Measurements from ENCODE around the gene GPX6. TPM values are rescaled to one million over a fixed set of nuclear protein-coding genes. Genes with fewer than 3 reads are reported as not detected.
A peak's percentile ranks its signal among the peaks of the same experiment; 100 is the strongest.

GPX6 gene
- total and polyA plus RNA-seq, 2 of the 13 experiments (the other 11 are each of a cell fraction or from before 2014, with no cell fraction given): not detected

GRCh38 chr6:28563430-28564095, 48.0 kb upstream of the GPX6 start:
- CTCF ChIA-PET (ENCODE audit: low intra/inter-chr PET ratio, low total read pairs): no interaction called here
- no peak overlapping the region for H3K4me3 ChIP-seq (replicated peaks in 1 of 3; ENCODE audit: insufficient read depth in 1 of 3, low read depth in 2 of 3, low read length in 3 of 3)
- H3K4me2 ChIP-seq (ENCODE audit: low read depth, low read length): no peak overlapping the region
- FAIRE-seq: no peak
- no peak overlapping the region for H3K9ac ChIP-seq (ENCODE audit: insufficient read depth, low read depth, low read length)
- peaks cover 22% of the 10 kb centered on the region for H3K9me3 ChIP-seq (ENCODE audit: low read length)
- no peak for DNase-seq (ENCODE audit: low spot score)
- intact Hi-C loops (cut with micrococcal nuclease; ENCODE audit: unreplicated experiment): no loop called here
- no TSS peak for BruUV-seq (replicated peaks)
- no peak for ATAC-seq
- no peak overlapping the region for H3K27ac ChIP-seq (ENCODE audit: extremely low read length, insufficient read depth, low read length)
- 5% methylated on average over 3 of the region's 3 CpGs for WGBS (ENCODE audit: low lambda C conversion rate)
- no peaks in the 10 kb centered on the region for H4K20me1 ChIP-seq (ENCODE audit: insufficient read depth, low read length)
- POLR2A ChIA-PET: no interaction called here
- no peaks in the 10 kb centered on the region for H3K27me3 ChIP-seq (ENCODE audit: control insufficient read depth in 1 of 2, insufficient read depth in 2 of 2, low read length in 2 of 2)
- in situ Hi-C loops (cut with HindIII; ENCODE audit: extremely low pct_ligation_motif_present, low pct_unique_long_range_greater_than_20kb): no loop called here
- no peaks in the 10 kb centered on the region for H3K36me3 ChIP-seq (replicated peaks in 1 of 2; ENCODE audit: control insufficient read depth in 1 of 2, insufficient read depth in 2 of 2, low read length in 2 of 2)
- peaks cover 20% of the 10 kb centered on the region for H3K4me1 ChIP-seq (ENCODE audit: insufficient read depth, low read length)
- H3K79me2 ChIP-seq (ENCODE audit: insufficient read depth, low read length): no peaks in the 10 kb centered on the region
- H2AFZ ChIP-seq (ENCODE audit: low read length): no peak overlapping the region
- TF ChIP-seq, protein P1, sequence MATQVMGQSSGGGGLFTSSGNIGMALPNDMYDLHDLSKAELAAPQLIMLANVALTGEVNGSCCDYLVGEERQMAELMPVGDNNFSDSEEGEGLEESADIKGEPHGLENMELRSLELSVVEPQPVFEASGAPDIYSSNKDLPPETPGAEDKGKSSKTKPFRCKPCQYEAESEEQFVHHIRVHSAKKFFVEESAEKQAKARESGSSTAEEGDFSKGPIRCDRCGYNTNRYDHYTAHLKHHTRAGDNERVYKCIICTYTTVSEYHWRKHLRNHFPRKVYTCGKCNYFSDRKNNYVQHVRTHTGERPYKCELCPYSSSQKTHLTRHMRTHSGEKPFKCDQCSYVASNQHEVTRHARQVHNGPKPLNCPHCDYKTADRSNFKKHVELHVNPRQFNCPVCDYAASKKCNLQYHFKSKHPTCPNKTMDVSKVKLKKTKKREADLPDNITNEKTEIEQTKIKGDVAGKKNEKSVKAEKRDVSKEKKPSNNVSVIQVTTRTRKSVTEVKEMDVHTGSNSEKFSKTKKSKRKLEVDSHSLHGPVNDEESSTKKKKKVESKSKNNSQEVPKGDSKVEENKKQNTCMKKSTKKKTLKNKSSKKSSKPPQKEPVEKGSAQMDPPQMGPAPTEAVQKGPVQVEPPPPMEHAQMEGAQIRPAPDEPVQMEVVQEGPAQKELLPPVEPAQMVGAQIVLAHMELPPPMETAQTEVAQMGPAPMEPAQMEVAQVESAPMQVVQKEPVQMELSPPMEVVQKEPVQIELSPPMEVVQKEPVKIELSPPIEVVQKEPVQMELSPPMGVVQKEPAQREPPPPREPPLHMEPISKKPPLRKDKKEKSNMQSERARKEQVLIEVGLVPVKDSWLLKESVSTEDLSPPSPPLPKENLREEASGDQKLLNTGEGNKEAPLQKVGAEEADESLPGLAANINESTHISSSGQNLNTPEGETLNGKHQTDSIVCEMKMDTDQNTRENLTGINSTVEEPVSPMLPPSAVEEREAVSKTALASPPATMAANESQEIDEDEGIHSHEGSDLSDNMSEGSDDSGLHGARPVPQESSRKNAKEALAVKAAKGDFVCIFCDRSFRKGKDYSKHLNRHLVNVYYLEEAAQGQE (IDR thresholded peaks at IDR 0.05; ENCODE audit: borderline replicate concordance in 1 of 2, low read depth in 1 of 2, low read length in 2 of 2): no peak
- TF ChIP-seq ZNF460 (CRISPR knock-in tag; IDR thresholded peaks at IDR 0.05; ENCODE audit: borderline replicate concordance): no peak
- TF ChIP-seq KDM5A (IDR thresholded peaks at IDR 0.05; ENCODE audit: borderline replicate concordance, low read length): no peak
- 0 out of 2 replicates have a peak, but pooled peaks have one; percentile 10 for TF ChIP-seq GATAD2A (CRISPR knock-in tag; IDR thresholded peaks at IDR 0.05)
- TF ChIP-seq, protein P2, sequence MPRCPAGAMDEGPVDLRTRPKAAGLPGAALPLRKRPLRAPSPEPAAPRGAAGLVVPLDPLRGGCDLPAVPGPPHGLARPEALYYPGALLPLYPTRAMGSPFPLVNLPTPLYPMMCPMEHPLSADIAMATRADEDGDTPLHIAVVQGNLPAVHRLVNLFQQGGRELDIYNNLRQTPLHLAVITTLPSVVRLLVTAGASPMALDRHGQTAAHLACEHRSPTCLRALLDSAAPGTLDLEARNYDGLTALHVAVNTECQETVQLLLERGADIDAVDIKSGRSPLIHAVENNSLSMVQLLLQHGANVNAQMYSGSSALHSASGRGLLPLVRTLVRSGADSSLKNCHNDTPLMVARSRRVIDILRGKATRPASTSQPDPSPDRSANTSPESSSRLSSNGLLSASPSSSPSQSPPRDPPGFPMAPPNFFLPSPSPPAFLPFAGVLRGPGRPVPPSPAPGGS (CRISPR knock-in tag; IDR thresholded peaks at IDR 0.05): no peak
- TF ChIP-seq ZNF382 (CRISPR knock-in tag; IDR thresholded peaks at IDR 0.05; ENCODE audit: borderline replicate concordance): no peak
- TF ChIP-seq, protein P3, sequence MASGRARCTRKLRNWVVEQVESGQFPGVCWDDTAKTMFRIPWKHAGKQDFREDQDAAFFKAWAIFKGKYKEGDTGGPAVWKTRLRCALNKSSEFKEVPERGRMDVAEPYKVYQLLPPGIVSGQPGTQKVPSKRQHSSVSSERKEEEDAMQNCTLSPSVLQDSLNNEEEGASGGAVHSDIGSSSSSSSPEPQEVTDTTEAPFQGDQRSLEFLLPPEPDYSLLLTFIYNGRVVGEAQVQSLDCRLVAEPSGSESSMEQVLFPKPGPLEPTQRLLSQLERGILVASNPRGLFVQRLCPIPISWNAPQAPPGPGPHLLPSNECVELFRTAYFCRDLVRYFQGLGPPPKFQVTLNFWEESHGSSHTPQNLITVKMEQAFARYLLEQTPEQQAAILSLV (CRISPR knock-in tag; IDR thresholded peaks at IDR 0.05; ENCODE audit: borderline replicate concordance): no peak
- no peak for TF ChIP-seq ZNF737 (CRISPR knock-in tag; IDR thresholded peaks at IDR 0.05; ENCODE audit: borderline replicate concordance)
- TF ChIP-seq ZNF703 (CRISPR knock-in tag; IDR thresholded peaks at IDR 0.05; ENCODE audit: borderline replicate concordance): no peak
- no peak for TF ChIP-seq ZNF724P (CRISPR knock-in tag; IDR thresholded peaks at IDR 0.05; ENCODE audit: borderline replicate concordance)
- peak; percentile 30; the same call in 1 of the 2 replicates for TF ChIP-seq BCL6 (CRISPR knock-in tag; IDR thresholded peaks at IDR 0.05)
- TF ChIP-seq RARA (CRISPR knock-in tag; IDR thresholded peaks at IDR 0.05): peak; percentile 10; the same call in 1 of the 2 replicates
- no peak for TF ChIP-seq POGZ (CRISPR knock-in tag; IDR thresholded peaks at IDR 0.05)
- peak; percentile 34; the same call in 1 of the 2 replicates for TF ChIP-seq ESRRA (CRISPR knock-in tag; IDR thresholded peaks at IDR 0.05; ENCODE audit: low read depth)
- TF ChIP-seq ZBTB4 (CRISPR knock-in tag; IDR thresholded peaks at IDR 0.05; ENCODE audit: borderline replicate concordance): no peak
